ENCODE results near the gene PCNX3.

- TF ChIP-seq POLR2A (IDR thresholded peaks at IDR 0.05; ENCODE audit: low read length) (no peak), GATA1 (IDR thresholded peaks at IDR 0.05; ENCODE audit: low read depth, low read length) (no peak)
These were observed 46.7 kb downstream of the PCNX3 start for GRCh38 chr11:65662247-65662798.
